Ovary (tissue), 9 donors: ENCODE results near the gene CSK. TPM values are rescaled to one million over a fixed set of nuclear protein-coding genes. Genes with fewer than 3 reads are reported as not detected.

ENCODE experiments used
- DNase-seq, 5 donors: peaks; one replicate each; pipeline ENCODE4 v3.0.0-alpha.2; 2019 to 2020
- H3K27ac ChIP-seq, 2 donors: fragments of 200-600 bp; one replicate each; pipeline versions ENCODE4 v1.5.1 to v1.8.0; 2019 to 2022
- H3K27me3 ChIP-seq: fragments of 200-600 bp; one replicate; pipeline ENCODE4 v1.8.0; 2022
- H3K36me3 ChIP-seq: fragments of 200-600 bp; sonication (generic); one replicate; pipeline ENCODE4 v1.5.1; 2019
- H3K4me1 ChIP-seq: one replicate; pipeline ENCODE4 v1.8.1; 2013; ENCODE audit warnings: mild to moderate bottlenecking, moderate library complexity; ENCODE audit not compliant: insufficient read depth
- H3K4me3 ChIP-seq: fragments of 200-600 bp; sonication (generic); one replicate; pipeline ENCODE4 v1.5.1; 2017
- H3K9me3 ChIP-seq, 2 donors: fragments of 200-600 bp in 1 of 2; sonication (generic) in 1 of 2; one replicate each; pipeline versions ENCODE4 v1.5.1 to v1.8.1; 2013 to 2019; ENCODE audit warnings: mild to moderate bottlenecking in 1 of 2, moderate library complexity in 1 of 2
- EP300 ChIP-seq: sonication (generic); formaldehyde crosslinking; IDR thresholded peaks from one replicate; pipeline ENCODE4 v1.6.1; 2017; ENCODE audit warnings: antibody characterized with exemption
- POLR2A ChIP-seq: fragments of 450-650 bp; IDR thresholded peaks from one replicate; pipeline ENCODE4 v1.6.1; 2017; ENCODE audit warnings: antibody characterized with exemption, mild to moderate bottlenecking, moderate library complexity
- WGBS, 3 donors: extraction: QIAGEN DNeasy Blood & Tissue Kit in 1 of 3; methylation state at CpG; one replicate each; pipeline versions ENCODE4 v1.1.5 to v1.1.7; 2013 to 2017; 5-methylcytosine and 5-hydroxymethylcytosine counted together
- intact Hi-C, 4 donors: fragments of 100-400 bp; cut with DNase I; formaldehyde crosslinking; loops; one replicate each; pipeline versions ENCODE4 v1.11.0 to v1.15.1; 2022 to 2023
- polyA plus RNA-seq, 2 donors: library from polyadenylated mRNA; stranded (reverse); fragments of 200-250 nt in 1 of 2; fragments of 350-450 nt in 1 of 2; fragmentation: Illumina TruSeq in 1 of 2; extraction: RNeasy Lipid Tissue Mini Kit (QIAGEN cat#74804) in 1 of 2; gene quantifications; one replicate each; pipeline ENCODE4 v1.2.3, GENCODE V29; 2013 to 2014
- total RNA-seq, 7 donors: library from RNA; depleted of rRNA in 2 of 7; stranded (reverse); fragments of >200 nt in 2 of 7; fragmentation: NEBNext Ultra II Directional in 3 of 7; extraction: Animal tissue kit (Norgen Biotek cat#: 25700) in 3 of 7; gene quantifications; one replicate each; pipeline versions ENCODE4 v1.1.0 to v1.2.4, GENCODE V29; 2016 to 2023
- TF ChIP-seq, protein P1 (sequence below), 3 donors: fragments of 450-650 bp in 2 of 3; fragments of 200-600 bp in 1 of 3; IDR thresholded peaks; one replicate each; pipeline versions ENCODE4 v1.5.1 to v1.8.0; 2016 to 2022; ENCODE audit warnings: antibody characterized with exemption in 3 of 3, mild to moderate bottlenecking in 1 of 3
- donor health status: DM: no; HTN: no; CAD: no; lungs with moderate emphysema.
- donor health status: DM: no; HTN: no; CAD: no.
- donor health status: Bipolar disorder and iron deficiency.
- donor health status: DM: yes; HTN: yes; CAD: no.
- donor health status: DM: no; HTN: no; CAD: no.
- donor health status: DM: yes; HTN: yes; CAD: no.

Gene CSK
- total and polyA plus RNA-seq, 9 donors: 9.2 to 49.6 (median 41.1) TPM

DNA sequence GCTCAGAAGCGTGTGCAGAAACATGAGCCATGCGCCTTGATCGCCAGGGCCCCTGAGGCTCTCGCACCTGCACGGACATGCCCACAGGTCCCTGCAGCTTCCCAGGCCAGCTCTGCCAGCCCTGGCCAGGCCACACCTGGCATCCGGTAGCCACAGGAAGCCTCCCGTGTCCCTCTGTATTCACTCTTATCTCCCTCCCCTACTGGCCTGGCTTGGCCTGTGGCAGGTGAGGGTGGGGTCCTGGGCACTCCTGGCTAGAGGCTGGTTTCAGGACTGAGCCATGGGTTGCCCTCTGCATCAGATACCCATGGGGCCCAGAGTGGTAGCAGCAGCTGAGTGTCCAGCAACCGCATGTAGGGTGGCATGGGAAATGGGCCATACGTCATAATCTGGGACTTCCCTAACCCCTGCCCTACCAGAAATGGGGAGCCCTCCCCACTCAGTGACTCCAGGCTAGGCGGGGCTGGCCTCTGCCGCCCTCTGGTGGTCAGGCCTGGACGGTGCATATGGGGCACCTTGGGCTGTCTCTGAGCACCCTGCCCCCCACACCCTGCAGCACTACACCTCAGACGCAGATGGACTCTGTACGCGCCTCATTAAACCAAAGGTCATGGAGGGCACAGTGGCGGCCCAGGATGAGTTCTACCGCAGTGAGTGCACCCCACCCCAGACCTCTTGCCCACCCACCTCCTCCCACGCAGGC, 18.1 kb downstream of the CSK start:
- peak in 4 of 5 donors; percentile 59 to 75 (median 66) for DNase-seq
- Histone ChIP-seq H3K9me3 (no peaks in the 10 kb centered on the region), H3K36me3 (no peaks in the 10 kb centered on the region), H3K4me1 (no peaks in the 10 kb centered on the region), H3K4me3 (no peak overlapping the region), H3K27ac (no peak overlapping the region), H3K27me3 (no peaks in the 10 kb centered on the region)
- 66 to 68% (median 66%) methylated on average over 14 to 18 of the region's 18 CpGs for WGBS, 3 donors
- intact Hi-C loops: no loop called here
- TF ChIP-seq, protein P1, sequence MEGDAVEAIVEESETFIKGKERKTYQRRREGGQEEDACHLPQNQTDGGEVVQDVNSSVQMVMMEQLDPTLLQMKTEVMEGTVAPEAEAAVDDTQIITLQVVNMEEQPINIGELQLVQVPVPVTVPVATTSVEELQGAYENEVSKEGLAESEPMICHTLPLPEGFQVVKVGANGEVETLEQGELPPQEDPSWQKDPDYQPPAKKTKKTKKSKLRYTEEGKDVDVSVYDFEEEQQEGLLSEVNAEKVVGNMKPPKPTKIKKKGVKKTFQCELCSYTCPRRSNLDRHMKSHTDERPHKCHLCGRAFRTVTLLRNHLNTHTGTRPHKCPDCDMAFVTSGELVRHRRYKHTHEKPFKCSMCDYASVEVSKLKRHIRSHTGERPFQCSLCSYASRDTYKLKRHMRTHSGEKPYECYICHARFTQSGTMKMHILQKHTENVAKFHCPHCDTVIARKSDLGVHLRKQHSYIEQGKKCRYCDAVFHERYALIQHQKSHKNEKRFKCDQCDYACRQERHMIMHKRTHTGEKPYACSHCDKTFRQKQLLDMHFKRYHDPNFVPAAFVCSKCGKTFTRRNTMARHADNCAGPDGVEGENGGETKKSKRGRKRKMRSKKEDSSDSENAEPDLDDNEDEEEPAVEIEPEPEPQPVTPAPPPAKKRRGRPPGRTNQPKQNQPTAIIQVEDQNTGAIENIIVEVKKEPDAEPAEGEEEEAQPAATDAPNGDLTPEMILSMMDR (IDR thresholded peaks at IDR 0.05): peak; percentile 60 to 68 (median 68)
- TF ChIP-seq POLR2A (no peak), EP300 (no peak)

DNA sequence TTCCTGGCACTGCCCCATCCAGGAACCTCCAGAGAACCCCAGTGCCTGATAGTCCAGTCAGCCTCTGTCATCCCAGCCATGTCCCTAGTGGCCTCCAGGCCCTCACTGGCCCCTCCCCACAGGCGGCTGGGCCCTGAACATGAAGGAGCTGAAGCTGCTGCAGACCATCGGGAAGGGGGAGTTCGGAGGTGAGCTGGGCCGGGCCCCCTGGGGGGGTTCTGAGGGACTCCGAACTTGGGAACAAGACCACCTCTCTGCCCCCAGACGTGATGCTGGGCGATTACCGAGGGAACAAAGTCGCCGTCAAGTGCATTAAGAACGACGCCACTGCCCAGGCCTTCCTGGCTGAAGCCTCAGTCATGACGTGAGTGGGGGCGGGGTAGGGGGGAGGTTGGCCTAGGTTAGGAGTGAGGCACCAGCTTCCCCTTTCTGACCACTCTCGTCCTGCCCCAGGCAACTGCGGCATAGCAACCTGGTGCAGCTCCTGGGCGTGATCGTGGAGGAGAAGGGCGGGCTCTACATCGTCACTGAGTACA, 18.7 kb downstream of the CSK start:
- TF ChIP-seq EP300 (no peak), POLR2A (no peak)
- TF ChIP-seq, protein P1 (IDR thresholded peaks at IDR 0.05): no peak
- Histone ChIP-seq H3K4me1 (no peaks in the 10 kb centered on the region), H3K36me3 (no peaks in the 10 kb centered on the region), H3K27ac (no peak overlapping the region), H3K4me3 (no peak overlapping the region), H3K27me3 (no peaks in the 10 kb centered on the region), H3K9me3 (no peaks in the 10 kb centered on the region)
- WGBS, 3 donors: 84 to 87% (median 85%) methylated on average over 19 to 20 of the region's 20 CpGs
- DNase-seq: no peak
- intact Hi-C loops: no loop called here

- H3K9me3 ChIP-seq: no peaks in the 10 kb centered on the region
- intact Hi-C loops: no loop called here
- no peaks in the 10 kb centered on the region for H3K36me3 ChIP-seq
- DNase-seq: no peak
- WGBS, 3 donors: 80 to 84% (median 82%) methylated on average over 17 to 18 of the region's 18 CpGs
- TF ChIP-seq EP300 (no peak), POLR2A (no peak)
- TF ChIP-seq, protein P1 (IDR thresholded peaks at IDR 0.05): no peak
- H3K27ac ChIP-seq: no peak overlapping the region
- no peak overlapping the region for H3K4me3 ChIP-seq
- no peaks in the 10 kb centered on the region for H3K27me3 ChIP-seq
- H3K4me1 ChIP-seq: no peaks in the 10 kb centered on the region
These were observed 19.6 kb downstream of the CSK start for GRCh38 chr15:74801311-74801997.

DNA sequence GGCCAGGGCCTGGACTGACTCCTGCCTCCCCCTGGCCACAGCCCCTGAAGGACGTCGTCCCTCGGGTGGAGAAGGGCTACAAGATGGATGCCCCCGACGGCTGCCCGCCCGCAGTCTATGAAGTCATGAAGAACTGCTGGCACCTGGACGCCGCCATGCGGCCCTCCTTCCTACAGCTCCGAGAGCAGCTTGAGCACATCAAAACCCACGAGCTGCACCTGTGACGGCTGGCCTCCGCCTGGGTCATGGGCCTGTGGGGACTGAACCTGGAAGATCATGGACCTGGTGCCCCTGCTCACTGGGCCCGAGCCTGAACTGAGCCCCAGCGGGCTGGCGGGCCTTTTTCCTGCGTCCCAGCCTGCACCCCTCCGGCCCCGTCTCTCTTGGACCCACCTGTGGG, 20.4 kb downstream of the CSK start:
- H3K9me3 ChIP-seq: no peaks in the 10 kb centered on the region
- H3K4me1 ChIP-seq: no peaks in the 10 kb centered on the region
- intact Hi-C loops: no loop called here
- no peak for DNase-seq
- H3K27ac ChIP-seq: no peak overlapping the region
- no peaks in the 10 kb centered on the region for H3K27me3 ChIP-seq
- 81 to 95% (median 87%) methylated on average over 20 of the region's 20 CpGs for WGBS, 3 donors
- H3K36me3 ChIP-seq: no peaks in the 10 kb centered on the region
- TF ChIP-seq, protein P1 (IDR thresholded peaks at IDR 0.05): no peak
- TF ChIP-seq EP300 (no peak), POLR2A (no peak)
- H3K4me3 ChIP-seq: no peak overlapping the region
